NCI-H1048 (cell line): Measurements from ENCODE around the gene OSGEP.
A peak's percentile ranks its signal among the peaks of the same experiment; 100 is the strongest.
"Not testable (repeated sequence)": the region's sequence is repeated elsewhere in the genome, so short reads cannot be mapped to it uniquely, and the experiment has no call there.

Experiments used
- DNase-seq: peaks from one replicate; lab custom pipeline; 2025; lab: John Stamatoyannopoulos, UW

Gene OSGEP

GRCh38 chr14:20469890-20470602 is 15.4 kb upstream of the OSGEP start:
- no peak for DNase-seq

- peak; percentile 82 for DNase-seq
Observed at GRCh38 chr14:20469242-20469889, 14.8 kb upstream of the OSGEP start, which contains the start of gene PNP. PNP (plus strand) TSS chr14:20469406; CDS start chr14:20469525, 119 bp downstream.

DNA sequence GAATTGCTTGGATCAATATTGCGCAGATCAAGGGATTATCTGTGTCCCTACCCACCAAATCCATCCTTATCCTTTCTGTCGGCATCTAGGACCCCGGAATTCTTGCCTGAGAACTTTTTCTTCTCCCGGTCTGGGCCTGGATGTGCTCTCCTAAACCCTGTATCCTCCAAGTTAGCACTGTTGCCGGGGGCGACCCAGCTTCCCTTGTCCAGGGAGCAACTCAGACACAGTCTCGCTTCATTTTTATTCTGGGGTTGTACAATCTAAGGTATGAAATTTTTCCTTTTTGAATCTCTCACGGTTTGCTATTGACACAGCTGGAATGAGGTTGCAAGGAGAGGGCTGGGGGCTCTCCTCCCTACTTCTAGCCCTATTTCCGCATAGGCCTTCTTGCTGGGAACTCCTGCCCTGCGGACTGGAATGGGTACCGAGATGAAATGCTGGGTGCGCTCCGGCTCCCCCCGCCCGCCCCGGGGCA is 14.2 kb upstream of the OSGEP start:
- no peak for DNase-seq

DNA sequence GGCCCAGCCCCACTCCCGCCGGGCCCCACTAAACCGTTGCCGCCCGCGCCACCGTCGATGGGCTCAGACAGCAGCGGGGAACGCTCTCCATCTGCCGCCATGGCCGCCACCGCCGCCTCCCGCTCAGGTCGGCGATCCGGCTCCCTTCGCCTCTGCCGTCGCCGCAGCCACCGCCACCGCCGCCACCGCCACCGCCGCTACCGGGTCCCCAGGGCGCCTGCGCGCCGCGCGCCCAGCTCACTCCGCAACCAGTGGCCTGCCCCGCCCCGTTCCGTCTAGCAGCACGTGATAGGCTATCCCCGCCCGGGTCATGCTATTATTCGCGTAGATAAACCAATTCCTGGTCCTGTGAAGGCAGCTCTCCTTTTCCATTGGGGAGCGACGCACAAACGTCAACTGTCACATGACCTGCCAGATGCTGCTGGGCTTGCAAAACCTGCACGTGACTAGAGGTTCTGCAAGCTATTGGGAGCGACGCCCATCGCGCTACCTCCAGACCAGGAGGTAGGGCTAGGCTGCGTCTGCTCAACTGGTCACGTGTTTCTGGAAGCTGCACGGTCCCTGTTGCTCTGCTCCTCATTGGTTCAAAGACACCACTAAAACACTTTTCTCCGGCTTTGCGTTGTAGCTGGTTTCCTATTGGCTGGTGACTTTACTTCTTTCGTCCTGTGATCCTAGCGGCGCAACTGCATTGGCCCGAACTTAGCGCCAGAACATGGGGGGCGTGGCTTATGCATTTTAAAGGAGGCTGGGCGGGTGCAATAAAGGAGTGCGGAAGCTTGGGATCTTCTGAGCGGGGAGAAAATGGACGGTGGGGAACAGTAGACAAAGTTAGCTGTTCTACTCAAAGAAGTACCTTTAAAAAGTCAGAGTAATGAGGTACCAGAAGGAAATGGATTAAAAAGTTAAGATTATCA is 6.9 kb upstream of the OSGEP start, which contains the start of gene PIP4P1:
PIP4P1 (minus strand) TSS at position 210 of the 917 bp plus-strand sequence; CDS start at position 101, 109 bp downstream.
- DNase-seq = peak; percentile 96

- DNase-seq = no peak
Observed at GRCh38 chr14:20460458-20461224, 6.0 kb upstream of the OSGEP start.

DNA sequence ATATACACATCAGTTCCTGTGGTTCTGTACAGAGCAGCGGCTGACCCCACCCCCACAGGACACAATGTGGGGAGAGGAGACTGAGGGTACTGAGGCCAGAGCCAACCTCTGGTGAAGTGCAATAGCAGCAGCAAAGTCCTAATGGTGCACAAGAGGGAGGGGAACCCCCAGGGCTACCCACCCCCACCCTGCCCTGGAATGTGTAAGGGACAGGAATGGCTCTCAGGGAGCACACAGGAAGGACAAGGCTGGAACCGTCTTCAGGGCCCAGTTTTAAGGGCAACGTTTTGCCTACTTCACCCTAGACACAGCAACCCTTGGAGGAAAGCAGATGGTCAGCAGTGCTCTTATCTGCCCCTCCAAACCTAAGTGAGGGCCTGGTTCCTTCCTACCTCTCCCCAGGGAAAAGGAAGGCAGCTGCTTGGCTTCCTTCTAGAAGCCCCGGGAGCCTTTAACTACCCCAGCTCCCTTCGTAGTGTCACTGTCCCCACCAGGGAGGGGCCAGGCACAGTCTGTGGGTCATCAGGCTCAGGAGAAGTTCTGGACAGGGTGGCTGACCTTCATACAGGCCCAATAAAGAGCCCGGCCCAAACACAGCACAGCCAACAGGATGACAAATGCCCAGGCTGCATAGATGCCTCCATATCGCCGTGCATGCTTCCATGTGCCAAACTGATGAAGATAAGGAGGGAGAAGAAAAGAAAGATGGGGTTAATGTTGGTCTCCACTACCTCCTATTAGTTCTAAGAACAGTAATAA is 3.6 kb upstream of the OSGEP start:
- DNase-seq = no peak

DNA sequence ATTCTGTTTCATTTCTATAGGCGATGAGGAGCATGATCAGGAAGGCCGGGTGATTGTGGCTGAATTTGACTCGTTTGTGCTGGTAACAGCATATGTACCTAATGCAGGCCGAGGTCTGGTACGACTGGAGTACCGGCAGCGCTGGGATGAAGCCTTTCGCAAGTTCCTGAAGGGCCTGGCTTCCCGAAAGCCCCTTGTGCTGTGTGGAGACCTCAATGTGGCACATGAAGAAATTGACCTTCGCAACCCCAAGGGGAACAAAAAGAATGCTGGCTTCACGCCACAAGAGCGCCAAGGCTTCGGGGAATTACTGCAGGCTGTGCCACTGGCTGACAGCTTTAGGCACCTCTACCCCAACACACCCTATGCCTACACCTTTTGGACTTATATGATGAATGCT is 2.4 kb upstream of the OSGEP start:
- DNase-seq = no peak

GRCh38 chr14:20455355-20456300 is 1.0 kb upstream of the OSGEP start:
- peak; percentile 56 for DNase-seq

DNA sequence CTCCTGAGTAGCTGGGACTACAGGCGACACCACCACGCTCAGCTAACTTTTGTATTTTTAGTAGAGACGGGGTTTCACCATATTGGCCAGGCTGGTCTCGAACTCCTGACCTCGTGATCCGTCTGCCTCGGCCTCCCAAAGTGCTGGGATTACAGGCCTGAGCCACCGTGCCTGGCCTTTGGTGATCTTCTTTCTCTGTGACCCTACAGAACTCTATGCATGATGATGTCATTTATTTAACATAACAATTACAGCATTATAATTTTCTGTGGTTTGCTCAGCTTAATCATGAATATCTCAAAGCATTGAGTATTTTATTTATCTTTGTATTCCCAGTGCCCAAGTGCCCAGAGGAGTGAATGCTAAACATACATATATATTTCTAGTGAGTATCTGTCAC is 1.8 kb downstream of the OSGEP start:
- not testable (repeated sequence) for DNase-seq

- DNase-seq = no peak
Observed at GRCh38 chr14:20446889-20447288, 7.7 kb downstream of the OSGEP start.

DNA sequence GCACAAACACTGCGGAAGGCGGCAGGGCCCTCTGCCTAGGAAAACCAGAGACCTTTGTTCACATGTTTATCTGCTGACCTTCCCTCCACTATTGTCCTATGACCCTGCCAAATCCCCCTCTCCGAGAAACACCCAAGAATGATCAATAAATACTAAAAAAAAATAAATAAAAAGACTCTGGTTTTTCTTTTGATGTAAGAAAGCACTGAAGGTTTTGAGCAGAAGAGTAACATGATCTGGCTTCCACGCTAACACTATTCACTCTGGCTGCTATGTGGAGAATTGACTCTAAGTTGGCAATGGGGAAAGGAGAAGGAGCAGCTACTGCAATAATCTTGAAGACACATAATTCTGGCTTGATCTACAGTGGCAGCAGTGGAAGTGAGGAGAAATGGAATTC is 11.0 kb downstream of the OSGEP start:
- DNase-seq = not testable (repeated sequence)

DNA sequence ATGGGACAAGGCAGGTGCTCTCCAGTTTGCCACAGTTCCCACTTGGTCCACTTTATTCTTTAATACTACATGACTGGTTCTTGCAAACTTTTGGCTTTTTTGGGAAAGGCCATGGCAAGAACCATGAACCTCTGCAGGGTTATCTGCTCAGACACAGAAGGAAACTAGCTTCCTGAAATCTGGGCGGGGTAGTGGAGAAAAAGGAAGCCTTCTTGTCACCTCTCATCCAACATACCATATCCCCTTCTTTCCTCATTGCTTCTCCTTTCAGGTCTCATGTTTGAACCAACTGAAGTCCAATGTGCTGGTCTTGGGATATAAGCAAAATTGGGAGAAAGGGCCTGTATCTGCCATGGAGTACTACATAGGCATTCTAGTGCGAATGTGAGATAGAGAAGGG is 13.2 kb downstream of the OSGEP start:
- DNase-seq = no peak

- no peak for DNase-seq
Observed at GRCh38 chr14:20440882-20441281, 13.7 kb downstream of the OSGEP start.

DNA sequence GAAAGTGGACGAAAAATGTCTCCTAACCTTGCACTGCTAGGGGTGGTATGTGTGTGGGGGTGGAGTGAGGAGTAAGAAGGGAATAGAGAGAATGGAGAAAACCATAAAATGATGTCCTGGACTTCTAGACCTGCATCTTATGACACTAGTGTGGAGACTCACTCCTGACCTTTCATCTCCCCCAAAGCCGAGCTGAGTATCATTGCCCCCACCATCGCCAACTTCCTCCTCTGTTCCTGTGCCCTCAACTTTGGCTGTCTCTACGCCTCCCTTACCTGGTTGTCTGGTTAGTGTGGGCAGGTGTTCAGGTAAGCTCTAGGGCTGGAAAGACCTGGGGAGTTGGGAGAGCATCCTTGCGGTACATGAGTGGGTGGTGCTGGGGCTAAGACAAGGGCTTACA is 14.1 kb downstream of the OSGEP start:
- DNase-seq = no peak

- no peak for DNase-seq
Observed at GRCh38 chr14:20438664-20439063, 15.9 kb downstream of the OSGEP start.

- DNase-seq = no peak
Observed at GRCh38 chr14:20436363-20436755, 18.3 kb downstream of the OSGEP start.

DNA sequence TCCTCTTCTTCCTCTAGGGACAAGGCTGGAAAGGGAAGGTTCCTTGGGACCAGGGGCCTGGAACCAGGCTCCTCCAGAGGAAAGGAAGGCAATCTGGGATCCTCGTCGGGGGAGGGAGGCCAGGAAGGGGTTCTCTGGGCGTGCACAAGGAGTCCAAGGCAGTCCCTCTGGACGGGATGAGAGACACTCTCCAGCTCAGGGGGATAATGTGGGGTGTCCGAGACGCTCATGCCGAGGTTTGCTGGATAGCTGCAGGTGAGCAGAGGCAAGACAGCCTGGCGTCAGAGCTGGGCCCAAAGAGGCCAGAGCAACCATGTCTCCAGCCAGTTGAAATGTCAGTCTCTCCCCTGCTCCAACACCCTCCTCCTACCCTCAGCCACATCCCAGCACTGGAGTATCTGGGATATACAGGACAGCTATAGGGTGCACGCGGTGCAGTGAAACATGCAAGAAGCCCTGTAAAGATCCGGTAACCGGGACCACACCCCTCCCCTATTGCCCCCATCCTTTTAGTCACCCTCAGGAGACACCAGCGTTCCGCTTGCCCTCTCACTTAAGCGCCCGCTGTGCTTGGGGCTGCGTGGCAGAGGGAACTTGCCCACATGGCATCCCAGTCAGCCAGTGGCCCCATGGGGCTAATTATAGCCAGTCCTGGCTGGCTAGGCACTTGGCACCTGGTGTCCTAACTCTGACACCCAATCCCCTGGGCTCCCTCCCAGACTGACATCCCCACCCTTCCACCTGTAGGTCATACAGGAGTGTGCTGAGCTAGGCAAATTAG is 18.8 kb downstream of the OSGEP start, which contains the start of gene KLHL33:
KLHL33 (minus strand) TSS at position 585 of the 781 bp plus-strand sequence; CDS start at position 230, 355 bp downstream.
- no peak for DNase-seq

DNA sequence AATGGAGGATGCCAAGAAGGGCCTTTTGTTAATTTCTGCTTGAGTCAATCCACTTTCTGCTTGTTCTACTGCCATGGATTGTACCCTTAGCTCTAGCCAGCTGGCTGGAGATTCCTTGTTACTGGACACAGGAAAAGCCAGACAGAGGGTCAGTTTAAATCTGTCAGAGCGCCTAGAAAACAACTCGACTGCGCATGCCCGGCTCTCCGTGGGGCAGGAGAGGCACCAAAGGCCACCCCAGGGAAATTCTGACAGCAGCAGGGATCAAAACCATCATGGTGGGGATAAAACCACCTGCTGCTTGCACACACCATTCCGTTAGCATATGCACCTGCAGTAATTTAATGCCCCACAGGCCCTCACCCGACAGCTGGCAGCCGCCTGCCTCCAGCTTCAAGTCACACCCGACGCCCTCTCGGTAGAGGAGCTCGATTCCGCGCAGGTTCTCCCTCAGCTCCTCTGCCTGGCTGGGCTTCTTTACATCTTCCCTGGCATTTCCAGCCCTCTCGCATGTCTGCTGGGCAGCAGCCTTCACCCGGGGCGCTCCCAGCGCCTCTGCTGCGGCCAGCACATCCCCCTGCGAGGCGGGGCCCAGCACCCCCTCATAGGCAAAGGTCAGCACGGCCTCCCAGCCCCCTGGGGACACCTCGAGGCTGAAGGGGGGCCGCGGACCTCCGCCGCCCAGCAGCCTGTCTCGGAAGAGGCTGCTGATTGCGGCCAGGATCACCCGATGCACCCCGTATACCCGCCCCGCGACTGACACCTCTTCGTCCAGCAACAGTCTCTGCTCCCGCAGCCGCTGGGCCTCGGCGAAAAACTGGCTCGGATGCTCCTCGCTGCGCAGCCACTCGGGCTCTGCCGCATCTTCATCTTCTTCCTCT is 19.7 kb downstream of the OSGEP start:
- no peak for DNase-seq
